Lung (tissue), 13 donors: Measurements from ENCODE around the gene NMT2. TPM values are rescaled to one million over a fixed set of nuclear protein-coding genes. Genes with fewer than 3 reads are reported as not detected.

Experiments used
- ATAC-seq: fragments of 200-7000 bp; cut with Tn5 transposase; one replicate; pipeline ENCODE4 v1.9.1; 2020; ENCODE audit warnings: moderate number of reproducible peaks; ENCODE audit not compliant: insufficient read depth, low FRiP score
- DNase-seq, 3 donors: peaks; one replicate each; pipeline ENCODE4 v3.0.0-alpha.2; 2013 to 2017
- H3K27ac ChIP-seq, 2 donors: one replicate each; pipeline ENCODE4 v1.5.1; 2013; ENCODE audit warnings: mild to moderate bottlenecking in 2 of 2, moderate library complexity in 2 of 2, control low read depth in 1 of 2, inconsistent platforms in 1 of 2, low read depth in 1 of 2, low read length in 1 of 2
- H3K27me3 ChIP-seq, 3 donors: one replicate each; pipeline ENCODE4 v1.5.1; 2013; ENCODE audit warnings: low read length in 2 of 3; ENCODE audit not compliant: control insufficient read depth in 3 of 3, insufficient read depth in 3 of 3
- H3K36me3 ChIP-seq, 4 donors: one replicate each; pipeline ENCODE4 v1.5.1; 2013; ENCODE audit warnings: low read length in 4 of 4, mild to moderate bottlenecking in 1 of 4, moderate library complexity in 1 of 4; ENCODE audit not compliant: control insufficient read depth in 4 of 4, insufficient read depth in 4 of 4
- H3K4me1 ChIP-seq, 5 donors: one replicate each; pipeline ENCODE4 v1.5.1; 2013; ENCODE audit warnings: low read length in 5 of 5, mild to moderate bottlenecking in 2 of 5, moderate library complexity in 1 of 5; ENCODE audit not compliant: control insufficient read depth in 5 of 5, insufficient read depth in 5 of 5
- H3K4me3 ChIP-seq: one replicate; pipeline ENCODE4 v1.5.1; 2013; ENCODE audit warnings: mild to moderate bottlenecking, control low read depth, moderate library complexity
- H3K9ac ChIP-seq, 2 donors: one replicate each; pipeline ENCODE4 v1.5.1; 2013; ENCODE audit warnings: low read length in 2 of 2, control low read depth in 1 of 2; ENCODE audit not compliant: insufficient read depth in 1 of 2
- H3K9me3 ChIP-seq, 4 donors: one replicate each; pipeline ENCODE4 v1.5.1; 2013; ENCODE audit warnings: low read length in 3 of 4, mild to moderate bottlenecking in 1 of 4, moderate library complexity in 1 of 4; ENCODE audit not compliant: control insufficient read depth in 4 of 4, insufficient read depth in 3 of 4
- WGBS, 2 donors: extraction: QIAGEN DNeasy Blood & Tissue Kit; methylation state at CpG; one replicate each; pipeline ENCODE4 v1.1.7; 2013; 5-methylcytosine and 5-hydroxymethylcytosine counted together
- polyA plus RNA-seq, 2 donors: library from polyadenylated mRNA; stranded (reverse); fragments of 200-250 nt; gene quantifications; one replicate each; pipeline ENCODE4 v1.2.1, GENCODE V29; 2013
- small RNA-seq: library from RNA; depleted of rRNA; stranded (forward); fragments of <200 nt; gene quantifications from one replicate; pipeline ENCODE3, GENCODE V24; 2014; ENCODE audit warnings: low replicate concordance
- total RNA-seq, 2 donors: library from RNA; depleted of rRNA in 1 of 2; stranded (reverse); fragments of >200 nt in 1 of 2; gene quantifications; one replicate each; pipeline ENCODE4 v1.2.1, GENCODE V29; 2014 to 2021
- TF ChIP-seq, protein P1 (sequence below): IDR thresholded peaks from 2 replicates; pipeline ENCODE4 v1.5.1; 2012; ENCODE audit warnings: mild to moderate bottlenecking; ENCODE audit errors: control extremely low read depth, extremely low read depth
- donor health status: control.
- donor health status: control.
- donor health status: Bipolar disorder and iron deficiency.
- donor health status: healthy.
- donor health status: DM: yes; HTN: yes; CAD: no.

NMT2 gene
- total and polyA plus RNA-seq, 4 donors: 3.5 to 20.0 (median 6.4) TPM

- Histone ChIP-seq H3K27me3 (no peaks in the 10 kb centered on the region), H3K9ac (no peak overlapping the region), H3K9me3 (peaks cover 0 to 1% (median 0%) of the 10 kb centered on the region in 4 donors), H3K27ac (no peak overlapping the region), H3K36me3 (no peaks in the 10 kb centered on the region), H3K4me1 (no peaks in the 10 kb centered on the region), H3K4me3 (no peak overlapping the region)
- 81 to 82% methylated on average over 4 of the region's 4 CpGs for WGBS, 2 donors
- TF ChIP-seq, protein P1, sequence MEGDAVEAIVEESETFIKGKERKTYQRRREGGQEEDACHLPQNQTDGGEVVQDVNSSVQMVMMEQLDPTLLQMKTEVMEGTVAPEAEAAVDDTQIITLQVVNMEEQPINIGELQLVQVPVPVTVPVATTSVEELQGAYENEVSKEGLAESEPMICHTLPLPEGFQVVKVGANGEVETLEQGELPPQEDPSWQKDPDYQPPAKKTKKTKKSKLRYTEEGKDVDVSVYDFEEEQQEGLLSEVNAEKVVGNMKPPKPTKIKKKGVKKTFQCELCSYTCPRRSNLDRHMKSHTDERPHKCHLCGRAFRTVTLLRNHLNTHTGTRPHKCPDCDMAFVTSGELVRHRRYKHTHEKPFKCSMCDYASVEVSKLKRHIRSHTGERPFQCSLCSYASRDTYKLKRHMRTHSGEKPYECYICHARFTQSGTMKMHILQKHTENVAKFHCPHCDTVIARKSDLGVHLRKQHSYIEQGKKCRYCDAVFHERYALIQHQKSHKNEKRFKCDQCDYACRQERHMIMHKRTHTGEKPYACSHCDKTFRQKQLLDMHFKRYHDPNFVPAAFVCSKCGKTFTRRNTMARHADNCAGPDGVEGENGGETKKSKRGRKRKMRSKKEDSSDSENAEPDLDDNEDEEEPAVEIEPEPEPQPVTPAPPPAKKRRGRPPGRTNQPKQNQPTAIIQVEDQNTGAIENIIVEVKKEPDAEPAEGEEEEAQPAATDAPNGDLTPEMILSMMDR: no peak
- DNase-seq (no peak), ATAC-seq (no peak)
Observed at GRCh38 chr10:15059914-15060313, 108.6 kb downstream of the NMT2 start.

DNA sequence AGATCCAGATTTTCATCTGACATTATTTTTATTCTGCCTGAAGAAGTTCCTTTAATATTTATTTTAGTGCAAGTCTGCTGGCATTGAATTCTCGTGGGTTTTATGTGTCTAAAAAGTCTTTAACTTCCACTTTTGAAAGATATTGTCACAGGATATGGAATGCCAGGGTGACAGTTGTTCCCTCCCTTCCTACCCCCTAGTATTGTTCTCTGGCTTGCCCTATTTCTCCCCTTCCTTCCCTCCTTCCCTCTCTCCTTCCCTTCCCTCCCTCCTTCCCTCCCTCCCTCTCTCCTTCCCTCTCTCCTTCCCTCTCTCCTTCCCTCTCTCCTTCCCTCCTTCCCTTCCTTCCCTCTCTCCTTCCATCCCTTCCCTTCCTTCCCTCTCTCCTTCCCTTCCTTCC is 109.8 kb downstream of the NMT2 start:
- H3K9me3 ChIP-seq: no peaks in the 10 kb centered on the region
- no peak for ATAC-seq
- no peaks in the 10 kb centered on the region for H3K4me1 ChIP-seq
- no peak overlapping the region for H3K9ac ChIP-seq
- H3K27me3 ChIP-seq: no peaks in the 10 kb centered on the region
- H3K27ac ChIP-seq: no peak overlapping the region
- WGBS, 2 donors: 48 to 52% methylated on average over 1 of the region's 1 CpG
- no peak for DNase-seq
- H3K4me3 ChIP-seq: no peak overlapping the region
- TF ChIP-seq, protein P1: no peak
- H3K36me3 ChIP-seq: no peaks in the 10 kb centered on the region

Small RNA genes within 50 kb of the gene (small RNA-seq; reads per million reads assigned to genes)
- gene AL590365.1: not detected

Other genes with a start within 250 kb of the NMT2 start
- gene DCLRE1C, start 214.6 kb downstream of the NMT2 start, total RNA-seq: 10 to 100 TPM in 1 of 2 donors, 1 to 10 TPM in 1; 9.9 to 14.9 TPM
- 1 to 10 TPM; 3.0 to 5.5 TPM for gene DCLRE1C, start 214.6 kb downstream of the NMT2 start, polyA plus RNA-seq
- 1 to 10 TPM; 1.2 to 3.5 TPM for gene MEIG1, start 209.3 kb downstream of the NMT2 start, total RNA-seq
- gene MEIG1, start 209.3 kb downstream of the NMT2 start, polyA plus RNA-seq: 1 to 10 TPM; 1.0 to 1.5 TPM
- 1 to 10 TPM in 1 of 2 donors, not detected in 1; 4.6 TPM for gene OLAH, start 124.8 kb downstream of the NMT2 start, total RNA-seq
- gene OLAH, start 124.8 kb downstream of the NMT2 start, polyA plus RNA-seq: 10 to 100 TPM in 1 of 2 donors, under 1 TPM in 1; 0.49 to 20.6 TPM
- 1 to 10 TPM; 1.9 to 4.0 TPM for gene ACBD7, start 79.9 kb downstream of the NMT2 start, total RNA-seq
- gene ACBD7, start 79.9 kb downstream of the NMT2 start, polyA plus RNA-seq: under 1 TPM; 0.19 to 0.35 TPM
- gene RPP38, start 71.3 kb downstream of the NMT2 start, total RNA-seq: 10 to 100 TPM; 10.2 to 17.0 TPM
- gene RPP38, start 71.3 kb downstream of the NMT2 start, polyA plus RNA-seq: 10 to 100 TPM; 19.3 to 25.5 TPM
- gene FAM171A1, start 202.6 kb upstream of the NMT2 start, total RNA-seq: 10 to 100 TPM; 10.8 to 23.5 TPM
- gene FAM171A1, start 202.6 kb upstream of the NMT2 start, polyA plus RNA-seq: 1 to 10 TPM; 3.4 to 8.6 TPM